Neural cell (in vitro differentiated cells): Measurements from ENCODE around the gene ZNF841. TPM values are rescaled to one million over a fixed set of nuclear protein-coding genes. Genes with fewer than 3 reads are reported as not detected.
A peak's percentile ranks its signal among the peaks of the same experiment; 100 is the strongest.
"Not testable (repeated sequence)": the region's sequence is repeated elsewhere in the genome, so short reads cannot be mapped to it uniquely, and the experiment has no call there.

Source experiments
- H2AFZ ChIP-seq: fragments of 200-600, 300-800 bp; sonication (generic), shearing (Covaris generic); 2 replicates; pipeline ENCODE4 v1.6.0; 2014; ENCODE audit warnings: low read depth, mild to moderate bottlenecking, antibody characterized with exemption, low read length, moderate library complexity
- H3F3A ChIP-seq: fragments of 200-600 bp; shearing (Covaris generic); 2 replicates; pipeline ENCODE4 v1.6.1; 2016; ENCODE audit warnings: mild to moderate bottlenecking, moderate library complexity, mixed read lengths, antibody characterized with exemption, low read length; ENCODE audit not compliant: insufficient read depth, poor library complexity, severe bottlenecking
- H3K27ac ChIP-seq: fragments of 200-600, 300-800 bp; sonication (generic), shearing (Covaris generic); 2 replicates; pipeline ENCODE4 v1.5.1; 2014; ENCODE audit warnings: mild to moderate bottlenecking, low read length, moderate library complexity
- H3K27me3 ChIP-seq: fragments of 300-800, 200-600 bp; sonication (generic), shearing (Covaris generic); 2 replicates; pipeline ENCODE4 v1.6.0; 2014; ENCODE audit warnings: mild to moderate bottlenecking, low read depth, low read length, moderate library complexity; ENCODE audit not compliant: insufficient read depth
- H3K36me3 ChIP-seq: fragments of 300-800, 200-600 bp; sonication (generic), shearing (Covaris generic); 2 replicates; pipeline ENCODE4 v1.5.1; 2014; ENCODE audit warnings: mild to moderate bottlenecking, antibody characterized with exemption, low read length, moderate library complexity; ENCODE audit not compliant: insufficient read depth
- H3K4me2 ChIP-seq: fragments of 300-800, 200-600 bp; sonication (generic), shearing (Covaris generic); 2 replicates; pipeline ENCODE4 v1.6.0; 2014; ENCODE audit warnings: mild to moderate bottlenecking, low read length
- H3K4me3 ChIP-seq: fragments of 300-800, 200-600 bp; sonication (generic), shearing (Covaris generic); 2 replicates; pipeline ENCODE4 v1.5.1; 2014; ENCODE audit warnings: mild to moderate bottlenecking, low read length, moderate library complexity
- H3K79me2 ChIP-seq: fragments of 200-600 bp; shearing (Covaris generic); replicated peaks from 2 replicates; pipeline ENCODE4 v1.6.0; 2014; ENCODE audit warnings: mild to moderate bottlenecking, low read length, moderate library complexity; ENCODE audit not compliant: insufficient read depth
- H3K9ac ChIP-seq: fragments of 300-800, 200-600 bp; sonication (generic), shearing (Covaris generic); 2 replicates; pipeline ENCODE4 v1.6.1; 2016; ENCODE audit warnings: mild to moderate bottlenecking, low read length, mixed read lengths
- H3K9me2 ChIP-seq: fragments of 200-600 bp; shearing (Covaris generic); 2 replicates; pipeline ENCODE4 v1.6.1; 2016; ENCODE audit warnings: mild to moderate bottlenecking, low read length, mixed read lengths; ENCODE audit not compliant: insufficient read depth
- H3K9me3 ChIP-seq: fragments of 200-600, 300-800 bp; sonication (generic), shearing (Covaris generic); 2 replicates; pipeline ENCODE4 v1.6.1; 2016; ENCODE audit warnings: mild to moderate bottlenecking, mixed run types, low read length, moderate library complexity, mixed read lengths
- H4K20me1 ChIP-seq: fragments of 200-600 bp; shearing (Covaris generic); 2 replicates; pipeline ENCODE4 v1.6.1; 2016; ENCODE audit warnings: mild to moderate bottlenecking, mixed run types; ENCODE audit not compliant: insufficient read depth
- CTCF ChIP-seq: fragments of 450-650 bp; IDR thresholded peaks from 2 replicates; pipeline ENCODE4 v1.5.1; 2014; ENCODE audit warnings: antibody characterized with exemption, mild to moderate bottlenecking, moderate library complexity; ENCODE audit not compliant: poor library complexity, severe bottlenecking
- EP300 ChIP-seq: fragments of 450-650 bp; conservative IDR thresholded peaks from 2 replicates; pipeline ENCODE4 v1.6.1; 2014; ENCODE audit warnings: antibody characterized with exemption, mild to moderate bottlenecking, moderate library complexity; ENCODE audit not compliant: poor library complexity, severe bottlenecking
- EZH2 ChIP-seq: fragments of 200-600, 300-800 bp; shearing (Covaris generic), sonication (generic); IDR thresholded peaks from 2 replicates; pipeline ENCODE4 v1.6.1; 2014; ENCODE audit warnings: antibody characterized with exemption, low read length, borderline replicate concordance, mild to moderate bottlenecking; ENCODE audit not compliant: insufficient read depth, poor library complexity, severe bottlenecking
- MXI1 ChIP-seq: fragments of 450-650 bp; conservative IDR thresholded peaks from 2 replicates; pipeline ENCODE4 v1.6.1; 2014; ENCODE audit warnings: antibody characterized with exemption, mild to moderate bottlenecking; ENCODE audit not compliant: poor library complexity, severe bottlenecking
- POLR2AphosphoS5 ChIP-seq: IDR thresholded peaks from 2 replicates; pipeline ENCODE4 v1.6.1; 2012
- RAD21 ChIP-seq: fragments of 450-650 bp; conservative IDR thresholded peaks from 2 replicates; pipeline ENCODE4 v1.6.1; 2014; ENCODE audit warnings: antibody characterized with exemption, mild to moderate bottlenecking, moderate library complexity
- REST ChIP-seq: IDR thresholded peaks from 2 replicates; pipeline ENCODE4 v1.6.1; 2012; ENCODE audit warnings: borderline replicate concordance
- SMC3 ChIP-seq: fragments of 450-650 bp; conservative IDR thresholded peaks from 2 replicates; pipeline ENCODE4 v1.6.1; 2014; ENCODE audit warnings: antibody characterized with exemption, mild to moderate bottlenecking, moderate library complexity; ENCODE audit not compliant: poor library complexity
- TAF1 ChIP-seq: IDR thresholded peaks from 2 replicates; pipeline ENCODE4 v1.6.1; 2012; ENCODE audit warnings: low read depth
- polyA plus RNA-seq: library from polyadenylated mRNA; depleted of rRNA; stranded (reverse); fragments of >200 nt; gene quantifications from 2 replicates; pipeline ENCODE4 v1.2.3, GENCODE V29; 2014

The ZNF841 gene
- polyA plus RNA-seq, 1 donor from 2014 or later: 27.5 TPM

GRCh38 chr19:52028780-52029123, 66.8 kb downstream of the ZNF841 start:
- peak overlapping the region; percentile 97 for H3K27ac ChIP-seq
- H3K79me2 ChIP-seq: peaks cover 28% of the 10 kb centered on the region
- no peaks in the 10 kb centered on the region for H3K27me3 ChIP-seq
- H3K4me2 ChIP-seq: peak overlapping the region; percentile 78
- H3K9ac ChIP-seq: peak overlapping the region; percentile 97
- H3F3A ChIP-seq: no peaks in the 10 kb centered on the region
- peak overlapping the region; percentile 54 for H2AFZ ChIP-seq
- no peaks in the 10 kb centered on the region for H3K9me2 ChIP-seq
- H3K36me3 ChIP-seq: peaks cover 29% of the 10 kb centered on the region
- TF ChIP-seq EP300 (no peak), SMC3 (no peak)
- peak overlapping the region; percentile 93 for H3K4me3 ChIP-seq
- H3K9me3 ChIP-seq: peaks cover 15% of the 10 kb centered on the region
- H4K20me1 ChIP-seq: no peaks in the 10 kb centered on the region

GRCh38 chr19:52028027-52028779, 67.4 kb downstream of the ZNF841 start, which contains the start of gene ZNF614:
Gene ZNF614 (minus strand): TSS chr19:52028379. CDS start chr19:52025745, 2,634 bp downstream.
- H3F3A ChIP-seq: no peaks in the 10 kb centered on the region
- H3K9ac ChIP-seq: peak within 1 kb of the TSS; percentile 97
- peak within 1 kb of the TSS; percentile 78 for H3K4me2 ChIP-seq
- peaks cover 32% of the 10 kb centered on the region for H3K79me2 ChIP-seq
- H2AFZ ChIP-seq: peak within 1 kb of the TSS; percentile 54
- H4K20me1 ChIP-seq: no peaks in the 10 kb centered on the region
- H3K9me3 ChIP-seq: peaks cover 10% of the 10 kb centered on the region
- TF ChIP-seq EZH2 (no peak), POLR2AphosphoS5 (peak; percentile 92), REST (peak; percentile 91), TAF1 (peak; percentile 95), RAD21 (peak; percentile 36), SMC3 (peak; percentile 58), MXI1 (peak; percentile 92), CTCF (peak; percentile 28), EP300 (peak; percentile 77)
- no peaks in the 10 kb centered on the region for H3K9me2 ChIP-seq
- peaks cover 28% of the 10 kb centered on the region for H3K36me3 ChIP-seq
- H3K4me3 ChIP-seq: peak within 1 kb of the TSS; percentile 93
- H3K27me3 ChIP-seq: no peaks in the 10 kb centered on the region
- H3K27ac ChIP-seq: peak within 1 kb of the TSS; percentile 97

GRCh38 chr19:52026255-52026990, 69.1 kb downstream of the ZNF841 start:
- H3K9me2 ChIP-seq, H2AFZ ChIP-seq, H3K27ac ChIP-seq, H3K4me2 ChIP-seq, H3K9me3 ChIP-seq, H3F3A ChIP-seq, H4K20me1 ChIP-seq, H3K27me3 ChIP-seq, H3K9ac ChIP-seq: not testable (repeated sequence)
- Histone ChIP-seq H3K79me2 (peaks cover 32% of the 10 kb centered on the region), H3K4me3 (peak overlapping the region; percentile 93), H3K36me3 (peaks cover 17% of the 10 kb centered on the region)

GRCh38 chr19:52024478-52024877, 71.1 kb downstream of the ZNF841 start:
- H2AFZ ChIP-seq, H3K4me3 ChIP-seq, H3K9me3 ChIP-seq, H3K9me2 ChIP-seq, H4K20me1 ChIP-seq, H3K4me2 ChIP-seq, H3F3A ChIP-seq, H3K27ac ChIP-seq, H3K9ac ChIP-seq, H3K27me3 ChIP-seq: not testable (repeated sequence)
- Histone ChIP-seq H3K36me3 (peaks cover 27% of the 10 kb centered on the region), H3K79me2 (peaks cover 25% of the 10 kb centered on the region)
